SU-DHL-6 (cell line): ENCODE data around the gene PMP22.

Source experiments
- H2AFZ ChIP-seq: fragments of 200-600 bp; sonication (generic); 2 replicates; pipeline ENCODE4 v1.6.1; 2014; ENCODE audit warnings: low read depth, mild to moderate bottlenecking, moderate library complexity, mixed read lengths, antibody characterized with exemption, low read length; ENCODE audit not compliant: severe bottlenecking
- H3F3A ChIP-seq: fragments of 200-600 bp; shearing (Covaris generic); 2 replicates; pipeline ENCODE4 v1.6.0; 2016; ENCODE audit warnings: antibody characterized with exemption, mild to moderate bottlenecking; ENCODE audit not compliant: insufficient read depth
- H3K27ac ChIP-seq: fragments of 200-600 bp; sonication (generic); 2 replicates; pipeline ENCODE4 v1.5.1; 2016; ENCODE audit warnings: low read depth, mild to moderate bottlenecking, low read length, moderate library complexity, mixed read lengths
- H3K27me3 ChIP-seq: fragments of 200-600 bp; sonication (generic), shearing (Covaris generic); 2 replicates; pipeline ENCODE4 v1.6.0; 2014; ENCODE audit warnings: mild to moderate bottlenecking, low read length
- H3K36me3 ChIP-seq: fragments of 200-600 bp; sonication (generic); 2 replicates; pipeline ENCODE4 v1.6.1; 2014; ENCODE audit warnings: mild to moderate bottlenecking, low read length, mixed read lengths
- H3K4me2 ChIP-seq: fragments of 300-600, 200-600 bp; shearing (Covaris generic), sonication (generic); 2 replicates; pipeline ENCODE4 v1.6.0; 2014; ENCODE audit warnings: low read length, low read depth, mild to moderate bottlenecking; ENCODE audit not compliant: poor library complexity, severe bottlenecking
- H3K4me3 ChIP-seq: fragments of 200-600 bp; sonication (generic); 2 replicates; pipeline ENCODE4 v1.5.1; 2014; ENCODE audit warnings: antibody characterized with exemption, low read length, mild to moderate bottlenecking, mixed read lengths; ENCODE audit not compliant: insufficient read depth, poor library complexity, severe bottlenecking
- H3K79me2 ChIP-seq: fragments of 200-600 bp; sonication (generic); 2 replicates; pipeline ENCODE4 v1.6.1; 2014; ENCODE audit warnings: mild to moderate bottlenecking, low read length, moderate library complexity; ENCODE audit not compliant: insufficient read depth
- H3K9ac ChIP-seq: fragments of 200-600 bp; sonication (generic); 2 replicates; pipeline ENCODE4 v1.7.0; 2014; ENCODE audit warnings: mild to moderate bottlenecking, low read length
- H3K9me2 ChIP-seq: fragments of 200-600 bp; sonication (generic); replicated peaks from 2 replicates; pipeline ENCODE4 v1.6.1; 2014; ENCODE audit warnings: low read length; ENCODE audit not compliant: insufficient read depth
- H3K9me3 ChIP-seq: fragments of 200-600 bp; sonication (generic); 2 replicates; pipeline ENCODE4 v1.6.1; 2014; ENCODE audit warnings: low read length, mixed read lengths; ENCODE audit not compliant: insufficient read depth
- H4K20me1 ChIP-seq: fragments of 200-600 bp; sonication (generic); 2 replicates; pipeline ENCODE4 v1.6.1; 2014; ENCODE audit warnings: low read depth, mild to moderate bottlenecking, antibody characterized with exemption, low read length, moderate library complexity, mixed read lengths
- EZH2phosphoT487 ChIP-seq: fragments of 200-600 bp; sonication (generic), shearing (Covaris generic); conservative IDR thresholded peaks from 2 replicates; pipeline ENCODE4 v1.6.1; 2018; ENCODE audit warnings: mild to moderate bottlenecking, antibody characterized with exemption, low read length, moderate library complexity, mixed read lengths
- TF ChIP-seq, protein P1 (sequence below): fragments of 200-600 bp; sonication (generic); IDR thresholded peaks from one replicate; pipeline ENCODE4 v1.5.1; 2017; ENCODE audit warnings: antibody characterized with exemption, mild to moderate bottlenecking, low read length, moderate library complexity; ENCODE audit not compliant: insufficient read depth, poor library complexity, severe bottlenecking

The PMP22 gene

DNA sequence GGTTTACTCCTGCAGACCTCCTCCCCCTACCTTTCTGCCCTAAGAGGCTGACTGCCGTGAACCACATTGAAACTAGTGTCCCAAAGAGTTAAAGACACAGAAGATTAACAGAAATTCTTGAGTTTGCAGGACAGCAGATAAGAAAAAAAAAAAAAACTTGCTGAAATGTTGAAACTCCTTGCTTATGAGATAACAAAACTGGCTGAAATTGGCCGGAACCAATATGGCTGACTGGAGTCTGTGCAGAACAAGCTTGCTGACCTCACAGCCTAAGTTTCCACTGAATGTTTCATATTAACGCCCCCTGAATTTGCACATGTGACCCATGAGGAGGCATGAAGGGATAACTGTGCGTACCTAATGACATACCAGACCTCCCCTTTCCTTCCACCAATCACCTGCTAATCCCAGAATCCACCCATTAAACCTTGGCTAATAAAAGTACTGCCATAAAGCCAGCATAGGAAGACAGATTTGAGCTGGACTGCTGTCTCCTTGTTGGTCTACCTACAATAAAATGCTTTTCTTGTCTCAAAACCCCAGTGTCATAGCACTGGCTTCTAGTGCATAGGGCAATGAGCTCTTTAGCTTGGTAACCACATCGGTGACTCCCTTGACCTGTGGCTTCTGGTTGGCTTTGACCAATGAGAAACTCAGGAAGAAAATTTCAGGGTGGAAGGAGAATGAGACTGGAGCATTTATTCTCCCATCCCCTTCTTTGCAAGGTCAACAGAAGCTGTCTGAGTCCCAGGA, 80.1 kb downstream of the PMP22 start:
- Histone ChIP-seq H3K9me3 (no peaks in the 10 kb centered on the region), H3K27me3 (no peaks in the 10 kb centered on the region), H3K4me3 (no peak overlapping the region), H3K9me2 (no peaks in the 10 kb centered on the region), H3K79me2 (no peaks in the 10 kb centered on the region), H3K27ac (no peak overlapping the region), H3K9ac (no peak overlapping the region), H3F3A (no peaks in the 10 kb centered on the region), H3K36me3 (no peaks in the 10 kb centered on the region), H3K4me2 (no peak overlapping the region), H2AFZ (no peak overlapping the region), H4K20me1 (no peaks in the 10 kb centered on the region)
- no peak for TF ChIP-seq EZH2phosphoT487
- TF ChIP-seq, protein P1, sequence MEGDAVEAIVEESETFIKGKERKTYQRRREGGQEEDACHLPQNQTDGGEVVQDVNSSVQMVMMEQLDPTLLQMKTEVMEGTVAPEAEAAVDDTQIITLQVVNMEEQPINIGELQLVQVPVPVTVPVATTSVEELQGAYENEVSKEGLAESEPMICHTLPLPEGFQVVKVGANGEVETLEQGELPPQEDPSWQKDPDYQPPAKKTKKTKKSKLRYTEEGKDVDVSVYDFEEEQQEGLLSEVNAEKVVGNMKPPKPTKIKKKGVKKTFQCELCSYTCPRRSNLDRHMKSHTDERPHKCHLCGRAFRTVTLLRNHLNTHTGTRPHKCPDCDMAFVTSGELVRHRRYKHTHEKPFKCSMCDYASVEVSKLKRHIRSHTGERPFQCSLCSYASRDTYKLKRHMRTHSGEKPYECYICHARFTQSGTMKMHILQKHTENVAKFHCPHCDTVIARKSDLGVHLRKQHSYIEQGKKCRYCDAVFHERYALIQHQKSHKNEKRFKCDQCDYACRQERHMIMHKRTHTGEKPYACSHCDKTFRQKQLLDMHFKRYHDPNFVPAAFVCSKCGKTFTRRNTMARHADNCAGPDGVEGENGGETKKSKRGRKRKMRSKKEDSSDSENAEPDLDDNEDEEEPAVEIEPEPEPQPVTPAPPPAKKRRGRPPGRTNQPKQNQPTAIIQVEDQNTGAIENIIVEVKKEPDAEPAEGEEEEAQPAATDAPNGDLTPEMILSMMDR: no peak

DNA sequence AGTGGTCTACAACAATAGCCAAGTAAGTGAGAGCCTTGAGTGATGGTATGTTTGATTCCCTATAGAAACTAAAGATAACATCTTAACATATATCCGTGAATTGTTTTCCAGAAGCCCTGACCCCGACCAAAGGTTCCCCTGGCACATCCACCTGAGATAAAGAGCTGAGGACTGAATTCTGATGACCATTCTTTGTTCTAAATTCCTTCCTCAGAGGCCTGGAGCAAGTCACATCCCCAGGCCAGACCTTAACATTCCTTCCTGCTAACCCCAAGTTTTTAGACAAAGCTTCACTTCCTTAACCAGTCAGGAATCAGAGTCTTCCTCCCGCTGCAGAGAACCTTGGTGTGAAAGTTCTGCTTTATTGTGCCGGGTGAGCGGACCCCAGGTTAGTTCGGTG, 83.3 kb downstream of the PMP22 start:
- Histone ChIP-seq H3K79me2 (no peaks in the 10 kb centered on the region), H4K20me1 (no peaks in the 10 kb centered on the region), H2AFZ (no peak overlapping the region), H3K4me2 (no peak overlapping the region), H3K4me3 (no peak overlapping the region), H3K27me3 (no peaks in the 10 kb centered on the region), H3F3A (no peaks in the 10 kb centered on the region), H3K36me3 (no peaks in the 10 kb centered on the region), H3K9me2 (no peaks in the 10 kb centered on the region), H3K9me3 (no peaks in the 10 kb centered on the region), H3K9ac (no peak overlapping the region), H3K27ac (no peak overlapping the region)
- TF ChIP-seq EZH2phosphoT487: no peak

DNA sequence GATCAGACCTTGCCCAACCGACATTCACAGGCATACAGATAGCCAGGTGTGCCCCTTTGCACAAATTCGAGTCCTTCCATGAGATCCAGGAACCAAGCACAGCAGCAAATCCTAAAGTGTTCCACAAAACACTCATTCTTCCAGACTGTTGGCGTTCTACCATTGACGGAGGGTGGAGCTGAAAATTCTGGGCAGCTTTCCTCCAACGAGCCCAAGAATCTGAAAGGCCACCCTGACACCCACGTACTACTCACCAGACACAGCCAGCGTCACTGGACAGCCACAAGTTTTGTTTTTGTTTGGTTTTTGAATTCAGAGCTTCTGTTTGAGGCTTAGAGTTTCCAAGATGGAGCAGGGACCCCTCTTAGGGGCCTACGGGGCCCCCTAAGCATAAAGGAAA, 83.8 kb downstream of the PMP22 start:
- Histone ChIP-seq H3K27ac (no peak overlapping the region), H3K9me2 (no peaks in the 10 kb centered on the region), H3F3A (no peaks in the 10 kb centered on the region), H2AFZ (no peak overlapping the region), H3K36me3 (no peaks in the 10 kb centered on the region), H3K79me2 (no peaks in the 10 kb centered on the region), H3K9me3 (no peaks in the 10 kb centered on the region), H3K4me2 (no peak overlapping the region), H3K27me3 (no peaks in the 10 kb centered on the region), H3K9ac (no peak overlapping the region), H4K20me1 (no peaks in the 10 kb centered on the region), H3K4me3 (no peak overlapping the region)
- TF ChIP-seq, protein P1: no peak
- TF ChIP-seq EZH2phosphoT487: no peak

DNA sequence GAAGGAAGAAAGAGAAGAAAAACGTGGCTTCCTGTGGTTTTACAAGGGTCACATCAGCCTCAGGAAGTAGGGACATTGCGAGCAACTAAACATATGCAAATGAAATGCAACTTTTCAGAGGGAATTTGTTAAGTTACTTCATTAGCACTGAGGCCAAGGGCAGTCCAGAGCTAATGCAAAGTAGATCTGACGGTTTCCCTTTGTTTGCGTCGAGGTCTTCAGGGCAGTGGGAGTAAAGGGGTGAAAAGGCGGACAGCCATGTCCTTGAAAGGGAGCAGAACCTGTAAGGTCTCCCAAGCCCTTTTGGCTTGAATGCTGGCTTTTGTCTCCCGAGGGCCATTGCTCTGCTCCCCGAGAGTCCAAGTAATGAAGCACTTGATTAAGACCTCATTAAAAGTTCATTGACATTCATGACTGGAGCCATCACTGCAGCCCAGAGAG, 85.0 kb downstream of the PMP22 start:
- Histone ChIP-seq H3F3A (no peaks in the 10 kb centered on the region), H2AFZ (no peak overlapping the region), H3K27me3 (no peaks in the 10 kb centered on the region), H4K20me1 (no peaks in the 10 kb centered on the region), H3K9me3 (no peaks in the 10 kb centered on the region), H3K27ac (no peak overlapping the region), H3K4me2 (no peak overlapping the region), H3K36me3 (no peaks in the 10 kb centered on the region), H3K79me2 (no peaks in the 10 kb centered on the region), H3K9me2 (no peaks in the 10 kb centered on the region), H3K9ac (no peak overlapping the region), H3K4me3 (no peak overlapping the region)
- TF ChIP-seq EZH2phosphoT487: no peak
- TF ChIP-seq, protein P1: no peak
